Cardiac fibroblast (primary cell): Measurements from ENCODE around the gene IFNA21.
"Not testable (repeated sequence)": the region's sequence is repeated elsewhere in the genome, so short reads cannot be mapped to it uniquely, and the experiment has no call there.

Experiments used
- DNase-seq, 2 donors: peaks; one replicate each; pipeline versions ENCODE4 v3.0.0 to v3.0.0-alpha.2; 2010; ENCODE audit warnings: low read depth in 2 of 2
- H3K4me3 ChIP-seq, 2 donors: replicated peaks in 1 of 2; 1 replicate in 1 of 2; 2 replicates in 1 of 2; pipeline ENCODE4 v1.5.1; 2011; ENCODE audit warnings: low read depth in 2 of 2, low read length in 2 of 2, mild to moderate bottlenecking in 2 of 2, moderate library complexity in 1 of 2
- CTCF ChIP-seq: IDR thresholded peaks from one replicate; pipeline ENCODE4 v1.5.1; 2011; ENCODE audit warnings: low read depth, mild to moderate bottlenecking, low read length, inconsistent platforms

IFNA21 gene

GRCh38 chr9:21166560-21166959 lies at the start of gene IFNA21:
TSS of gene IFNA21 (minus strand) at chr9:21166660. CDS start at chr9:21166612, 48 bp downstream.
- not testable (repeated sequence) for DNase-seq, H3K4me3 ChIP-seq

- not testable (repeated sequence) for H3K4me3 ChIP-seq
- TF ChIP-seq CTCF, result peak; percentile 55
- DNase-seq, result peak; percentile 9 to 17
These were observed 47.2 kb upstream of the IFNA21 start for GRCh38 chr9:21213411-21214326.

- DNase-seq, H3K4me3 ChIP-seq: not testable (repeated sequence)
These were observed 45.7 kb upstream of the IFNA21 start for GRCh38 chr9:21212160-21212559.

GRCh38 chr9:21210782-21211181 lies 44.3 kb upstream of the IFNA21 start:
- H3K4me3 ChIP-seq, result not testable (repeated sequence)

GRCh38 chr9:21210311-21210710 lies 43.9 kb upstream of the IFNA21 start:
- no peak overlapping the region for H3K4me3 ChIP-seq
- no peak for TF ChIP-seq CTCF
- no peak for DNase-seq

More at GRCh38 chr9:21210782-21211181, 44.3 kb upstream of the IFNA21 start:
- not testable (repeated sequence) for DNase-seq

- DNase-seq, H3K4me3 ChIP-seq: not testable (repeated sequence)
These were observed 40.6 kb upstream of the IFNA21 start, which contains the start of gene IFNA10 for GRCh38 chr9:21207043-21207442. TSS of gene IFNA10 (minus strand) at chr9:21207143. CDS start at chr9:21207097, 46 bp downstream.

- no peak for TF ChIP-seq CTCF
- DNase-seq, result no peak
- no peak overlapping the region for H3K4me3 ChIP-seq
These were observed 38.7 kb upstream of the IFNA21 start for GRCh38 chr9:21205204-21205603.

- DNase-seq, H3K4me3 ChIP-seq: not testable (repeated sequence)
These were observed 35.6 kb upstream of the IFNA21 start, which contains the start of gene IFNA7 for GRCh38 chr9:21202105-21202504. TSS of gene IFNA7 (minus strand) at chr9:21202205. CDS start at chr9:21202165, 40 bp downstream.

GRCh38 chr9:21194867-21195776 lies 28.7 kb upstream of the IFNA21 start:
- not testable (repeated sequence) for H3K4me3 ChIP-seq
- peak; percentile 54 for TF ChIP-seq CTCF
- DNase-seq, result peak; percentile 11 to 33

- H3K4me3 ChIP-seq, DNase-seq: not testable (repeated sequence)
These were observed 21.0 kb upstream of the IFNA21 start, which contains the start of gene IFNA4 for GRCh38 chr9:21187487-21187886. TSS of gene IFNA4 (minus strand) at chr9:21187587. CDS start at chr9:21187531, 56 bp downstream.
